Activated CD4-positive, alpha-beta T cell treated with anti-CD3 and anti-CD28 coated beads for 36 hours (primary cell): Measurements from ENCODE around the gene MAPK1IP1L. TPM values are rescaled to one million over a fixed set of nuclear protein-coding genes. Genes with fewer than 3 reads are reported as not detected.

Experiments
- total RNA-seq, 2 experiments: library from RNA; stranded (reverse); gene quantifications; one replicate each; pipeline ENCODE4 v1.2.3, GENCODE V29; 2021

MAPK1IP1L gene
- total RNA-seq, 2 experiments from 2014 or later: 98.6 to 180 TPM

Other genes with a start within 250 kb of the MAPK1IP1L start
- 10 to 100 TPM; 28.1 to 36.4 TPM for gene GCH1, start 148.8 kb upstream of the MAPK1IP1L start, total RNA-seq
- gene WDHD1, start 24.5 kb upstream of the MAPK1IP1L start, total RNA-seq: 10 to 100 TPM; 64.4 to 71.1 TPM
- gene SOCS4, start 24.4 kb upstream of the MAPK1IP1L start, total RNA-seq: 10 to 100 TPM; 18.4 to 21.3 TPM
- 1 to 10 TPM; 6.5 to 7.8 TPM for gene LGALS3, start 77.6 kb downstream of the MAPK1IP1L start, total RNA-seq
- 100 to 1,000 TPM in 1 of 2 experiments, 10 to 100 TPM in 1; 97.4 to 100 TPM for gene DLGAP5, start 139.9 kb downstream of the MAPK1IP1L start, total RNA-seq
- 10 to 100 TPM; 18.5 to 18.9 TPM for gene FBXO34, start 219.8 kb downstream of the MAPK1IP1L start, total RNA-seq